ENCODE results near the gene GAS2L1. TPM values are rescaled to one million over a fixed set of nuclear protein-coding genes. Genes with fewer than 3 reads are reported as not detected.

The GAS2L1 gene
- total RNA-seq, 1 donor from 2014 or later, result 24.7 TPM

GRCh38 chr22:29328566-29329500 is 22.4 kb downstream of the GAS2L1 start:
- peak; percentile 24 for DNase-seq

- DNase-seq, result no peak
These were observed 23.1 kb downstream of the GAS2L1 start for GRCh38 chr22:29329581-29329980.

GRCh38 chr22:29330291-29330690 is 23.8 kb downstream of the GAS2L1 start:
- DNase-seq, result no peak

DNA sequence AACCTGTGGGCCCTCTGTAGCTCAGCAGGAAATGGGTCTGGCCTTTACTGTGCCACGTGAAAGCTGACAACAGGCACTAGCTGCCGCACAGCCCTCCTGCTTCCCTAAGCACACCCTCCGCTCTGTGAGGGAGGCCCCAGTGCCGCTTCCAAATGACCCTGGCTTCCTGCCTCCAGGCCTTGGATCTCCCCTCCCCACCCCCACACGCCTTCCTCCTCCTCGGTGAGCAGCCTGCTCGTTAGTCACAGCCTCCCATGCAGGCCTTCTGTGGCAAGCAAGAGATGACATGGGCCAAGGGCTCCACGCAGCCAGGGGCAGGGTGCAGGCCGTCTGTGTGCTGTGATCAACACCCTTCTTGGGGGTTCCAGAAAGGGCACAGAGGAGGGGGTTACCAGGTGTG is 24.3 kb downstream of the GAS2L1 start:
- DNase-seq, result peak; percentile 76

- peak; percentile 24 for DNase-seq
These were observed 24.8 kb downstream of the GAS2L1 start for GRCh38 chr22:29331213-29331612.

- DNase-seq, result no peak
These were observed 25.3 kb downstream of the GAS2L1 start for GRCh38 chr22:29331658-29332300.

DNA sequence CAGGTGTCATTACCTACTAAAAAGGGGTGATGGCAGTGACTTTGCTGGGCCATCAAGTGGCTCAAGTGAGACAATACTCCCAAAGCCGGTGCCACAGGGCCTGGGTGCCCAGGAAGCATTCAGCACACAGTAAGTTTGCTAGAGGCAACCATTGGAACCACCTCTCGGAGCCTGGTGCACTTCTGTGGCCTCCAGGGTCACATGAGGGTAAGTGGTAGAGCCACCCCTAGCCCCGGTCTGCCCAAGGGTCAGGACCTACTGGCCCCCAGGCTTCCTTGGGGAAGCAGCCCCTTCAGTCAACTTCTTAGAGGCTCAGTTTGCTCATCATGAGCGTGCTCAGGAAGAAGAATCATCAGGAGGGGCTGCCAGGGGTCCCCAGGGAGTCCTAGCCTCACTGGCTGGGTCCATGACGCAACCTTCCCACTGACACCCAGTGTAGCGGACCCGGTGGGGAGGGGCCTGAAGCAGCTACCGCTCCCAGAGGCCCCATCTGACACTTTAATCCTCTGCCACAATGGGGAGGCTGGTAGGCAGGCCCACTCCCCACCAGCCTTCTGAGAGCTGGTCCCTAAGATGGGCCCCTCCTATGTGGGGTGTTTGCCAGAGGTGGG is 26.5 kb downstream of the GAS2L1 start:
- no peak for DNase-seq

GRCh38 chr22:29334148-29334547 is 27.7 kb downstream of the GAS2L1 start:
- no peak for DNase-seq

- no peak for DNase-seq
These were observed 28.4 kb downstream of the GAS2L1 start for GRCh38 chr22:29334696-29335344.

DNA sequence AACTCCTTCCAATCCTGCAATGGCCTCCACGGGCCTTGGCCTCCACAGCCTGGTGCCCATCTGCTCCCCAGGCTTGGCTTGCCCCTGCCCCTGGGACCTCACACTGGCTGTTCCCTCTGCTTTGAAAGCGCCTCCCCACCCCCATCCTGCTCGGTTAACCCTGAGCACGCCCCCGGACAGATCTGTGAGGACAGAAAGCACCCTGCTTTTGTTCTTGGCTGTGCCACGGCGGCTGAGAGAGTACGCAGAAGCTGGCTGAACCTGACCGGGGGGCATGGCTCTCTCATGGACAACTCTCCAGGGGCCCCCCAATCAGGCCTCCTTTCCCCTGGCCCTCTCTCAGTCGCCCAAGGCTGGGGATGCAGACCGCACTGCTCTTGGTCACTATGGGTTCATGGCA is 29.2 kb downstream of the GAS2L1 start:
- no peak for DNase-seq

DNA sequence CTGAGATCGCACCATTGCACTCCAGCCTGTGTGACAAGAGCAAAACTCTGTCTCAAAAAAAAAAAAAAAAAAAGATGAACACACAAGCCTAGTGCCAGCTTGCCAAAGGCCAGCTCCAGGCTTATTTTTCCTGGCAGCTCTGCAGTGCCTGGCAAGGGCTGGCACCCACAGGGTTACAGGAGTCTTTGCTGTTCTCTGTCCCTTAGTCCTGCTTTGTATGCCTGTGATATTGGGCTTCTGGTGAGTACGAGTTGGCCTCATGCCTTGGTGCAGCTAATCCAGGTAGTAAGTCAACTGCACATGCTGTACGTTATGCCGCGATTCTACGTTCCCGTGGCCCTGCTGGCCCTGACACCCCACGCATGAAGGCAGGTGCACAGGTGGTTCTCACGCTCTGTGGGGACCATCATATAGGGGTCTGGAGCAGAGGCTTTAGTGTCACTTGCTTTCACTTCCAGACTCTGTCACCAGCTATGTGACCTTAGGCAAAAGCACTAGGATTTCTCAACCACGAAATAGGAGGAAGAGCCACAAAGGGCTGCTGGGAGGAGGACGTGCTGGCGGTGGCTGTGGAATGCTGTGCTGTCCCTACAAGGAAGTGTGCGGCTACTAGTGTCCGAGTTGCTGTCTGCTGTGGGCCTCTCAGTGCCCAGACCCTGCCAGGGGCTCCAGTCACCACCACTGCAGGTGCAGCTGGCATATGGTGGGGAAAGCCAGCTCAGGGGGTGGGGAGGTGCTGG is 30.5 kb downstream of the GAS2L1 start:
- no peak for DNase-seq

DNA sequence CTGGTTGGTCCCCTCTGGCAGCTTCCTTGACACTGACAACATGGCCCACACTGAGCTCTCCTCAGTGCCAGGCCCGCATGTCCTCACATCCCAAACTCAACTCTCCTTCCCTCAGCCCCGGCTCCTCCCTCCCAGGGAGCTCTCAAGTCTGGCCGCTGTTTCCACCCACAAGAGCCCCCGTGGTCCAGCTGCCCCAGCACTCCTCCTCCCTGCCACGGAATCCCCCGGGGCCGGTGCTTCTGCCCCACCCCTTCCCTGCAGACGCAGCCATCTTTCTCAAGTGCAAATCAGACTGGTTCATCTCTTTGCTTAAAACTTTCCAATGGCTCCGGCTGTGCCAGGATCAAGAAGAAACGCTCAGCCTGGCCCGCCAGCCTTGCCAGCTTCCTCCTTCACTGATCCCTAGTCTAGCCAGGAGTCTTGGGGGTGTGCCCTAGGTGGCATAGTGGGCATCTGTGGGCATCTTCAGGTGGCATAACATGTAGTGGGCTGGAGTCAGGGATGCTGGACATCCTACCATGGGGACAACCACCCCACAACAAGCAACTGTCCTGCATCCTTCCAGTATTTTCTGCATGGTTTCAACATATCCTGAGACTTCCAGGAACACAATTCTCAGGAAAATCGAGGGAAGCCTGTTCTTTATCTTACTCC is 31.3 kb downstream of the GAS2L1 start:
- DNase-seq, result no peak

DNA sequence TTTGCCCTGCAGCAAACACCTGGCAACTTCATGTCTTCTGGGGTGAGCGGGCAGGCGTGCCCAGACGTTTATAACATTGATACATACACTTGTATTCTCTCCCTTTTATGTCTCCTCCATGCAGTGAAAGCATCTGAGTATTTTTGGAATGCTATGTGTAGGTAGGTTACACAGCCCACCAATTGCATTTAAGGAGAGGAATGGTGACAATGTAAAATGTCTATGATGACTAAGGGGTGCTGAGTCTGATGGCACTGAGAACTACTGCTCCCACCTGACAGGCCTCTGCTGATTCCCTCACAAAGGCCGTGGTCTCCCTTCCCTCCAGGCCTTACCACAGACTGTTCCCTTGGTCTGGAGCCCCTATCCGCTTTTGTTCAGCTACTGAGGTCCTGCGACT is 31.9 kb downstream of the GAS2L1 start:
- no peak for DNase-seq

DNA sequence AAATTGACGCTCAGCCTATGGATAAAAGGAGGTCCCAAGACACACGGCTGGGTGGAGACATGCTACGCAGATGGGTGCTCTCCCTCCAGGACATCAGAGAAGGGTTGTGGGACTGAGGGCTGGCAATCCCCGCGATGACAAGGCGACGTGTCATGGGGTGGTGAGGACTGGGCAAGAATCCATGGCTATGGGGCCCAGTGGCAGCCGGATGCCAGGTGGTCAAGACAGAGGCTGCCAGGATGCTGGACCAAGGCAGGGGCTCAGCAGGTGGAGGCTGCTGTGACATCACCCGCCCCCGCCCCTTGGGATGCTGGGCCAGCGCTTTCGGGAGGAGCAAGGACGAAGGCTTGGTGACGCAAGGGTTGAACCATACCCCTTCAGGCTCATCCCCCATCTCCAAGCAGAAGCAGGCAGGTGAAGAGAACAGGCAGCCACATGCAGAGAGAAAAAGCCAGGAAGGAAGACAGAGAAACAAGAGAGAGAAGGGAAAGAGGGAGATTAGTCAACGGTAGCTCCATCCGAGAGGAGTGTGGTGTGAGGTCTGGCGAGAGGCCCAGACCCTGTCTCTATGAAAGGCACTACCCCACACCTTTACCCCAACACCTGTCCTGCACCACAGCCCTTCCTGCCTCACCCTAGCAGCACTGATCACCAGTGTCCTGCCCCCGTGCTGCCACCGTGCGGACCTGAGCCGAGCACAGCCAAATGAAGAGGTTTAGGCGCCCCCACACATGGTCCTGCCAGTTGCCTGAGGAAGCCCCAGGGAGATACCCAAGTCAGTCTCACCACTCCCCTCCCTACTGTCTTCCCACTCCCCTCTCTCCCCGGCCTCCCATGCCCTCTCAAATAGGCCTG is 33.2 kb downstream of the GAS2L1 start:
- DNase-seq, result no peak

- DNase-seq, result no peak
These were observed 34.1 kb downstream of the GAS2L1 start for GRCh38 chr22:29340566-29340965.

DNA sequence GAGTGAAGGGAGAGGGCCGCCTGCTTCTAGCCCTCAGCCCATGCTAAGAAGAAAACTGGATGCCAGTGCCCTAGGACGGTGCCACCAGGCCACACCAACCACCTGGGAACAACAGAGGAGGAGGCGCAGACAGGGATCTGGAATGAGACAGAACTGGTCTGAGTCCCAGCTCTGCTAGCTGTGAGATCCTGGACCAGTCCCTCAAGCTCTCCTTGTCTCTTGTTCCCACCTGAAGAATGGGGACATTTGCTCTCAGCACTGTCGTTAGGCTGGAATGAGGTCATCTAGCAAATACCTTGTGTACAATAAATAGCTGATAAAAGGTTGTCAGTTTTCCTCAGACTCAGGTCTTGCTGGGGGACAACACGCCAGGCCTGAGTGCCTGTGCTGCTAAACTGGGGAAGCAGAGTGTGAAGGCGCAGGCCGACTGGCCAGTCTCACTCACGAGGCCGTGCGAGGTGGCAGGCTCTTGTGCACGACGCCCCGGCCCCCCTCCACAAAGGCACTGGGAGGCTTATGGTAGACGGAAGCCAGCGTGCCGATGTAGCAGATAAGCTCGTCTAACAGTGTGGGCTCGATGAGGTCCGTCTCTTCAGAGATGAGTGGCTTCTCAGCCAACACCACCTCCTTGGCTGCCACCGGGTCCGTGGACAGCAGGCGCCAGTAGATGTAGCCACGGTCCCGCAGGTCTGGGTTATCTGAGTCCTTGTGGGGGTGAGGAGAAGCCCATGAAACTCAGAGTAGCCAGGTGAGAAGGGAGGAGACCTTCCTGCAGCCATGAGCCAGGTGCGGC is 34.8 kb downstream of the GAS2L1 start:
- no peak for DNase-seq

DNA sequence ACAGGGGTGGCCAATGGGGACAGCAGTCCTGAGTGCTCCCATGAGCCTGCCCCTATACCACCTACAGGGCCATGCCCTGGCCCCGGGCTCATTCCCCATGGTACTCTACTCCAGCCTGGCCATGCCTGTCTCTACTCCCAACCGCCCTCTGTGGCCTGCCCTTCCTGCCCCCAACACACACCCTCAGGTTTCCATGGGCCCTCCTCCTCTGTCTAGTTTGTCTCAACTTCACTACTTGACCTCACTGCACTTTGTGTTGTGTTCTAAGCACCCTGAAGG is 35.3 kb downstream of the GAS2L1 start:
- no peak for DNase-seq

GRCh38 chr22:29342177-29342576 is 35.7 kb downstream of the GAS2L1 start:
- no peak for DNase-seq

- no peak for DNase-seq
These were observed 36.3 kb downstream of the GAS2L1 start for GRCh38 chr22:29342577-29343312.
